B cell (primary cell): ENCODE results near the gene ORMDL3. TPM values are rescaled to one million over a fixed set of nuclear protein-coding genes. Genes with fewer than 3 reads are reported as not detected.

Experiments used
- ATAC-seq: fragments of 200-7000 bp; cut with Tn5 transposase; one replicate; pipeline ENCODE4 v1.10.0; 2021; ENCODE audit warnings: low read depth, mild to moderate bottlenecking, moderate number of reproducible peaks, moderate library complexity
- CTCF ChIA-PET: fragments of 350-600 bp; sonication (Branson Sonifier 250); formaldehyde crosslinking; loops from one replicate; lab custom pipeline; 2021; ENCODE audit warnings: antibody characterized with exemption, inconsistent platforms; lab: Charles Lee
- POLR2A ChIA-PET: fragments of 350-600 bp; sonication (Branson Sonifier 250); formaldehyde crosslinking; loops from one replicate; lab custom pipeline; 2021; ENCODE audit warnings: antibody characterized with exemption; lab: Charles Lee
- DNase-seq: peaks from one replicate; pipeline ENCODE4 v3.0.0; 2013
- H2AFZ ChIP-seq: 2 replicates; pipeline ENCODE4 v1.6.1; 2012; ENCODE audit warnings: mild to moderate bottlenecking, low read depth, low read length; ENCODE audit not compliant: insufficient read depth, poor library complexity, severe bottlenecking
- H3K27ac ChIP-seq, 2 donors: 1 replicate in 1 of 2; 2 replicates in 1 of 2; pipeline ENCODE4 v1.5.1; 2012 to 2013; ENCODE audit warnings: low read length in 2 of 2, mild to moderate bottlenecking in 2 of 2, moderate library complexity in 1 of 2
- H3K27me3 ChIP-seq, 4 experiments: fragments of 200-600 bp in 1 of 4; sonication (generic) in 1 of 4; replicated peaks in 1 of 4; 1 replicate in 2 of 4; 2 replicates in 2 of 4; pipeline versions ENCODE4 v1.6.1 to v1.7.0; 2013 to 2016; ENCODE audit warnings: low read length in 3 of 4, mild to moderate bottlenecking in 2 of 4, mixed read lengths in 1 of 4, moderate library complexity in 1 of 4; ENCODE audit not compliant: insufficient read depth in 4 of 4, control insufficient read depth in 3 of 4; ENCODE audit errors: control extremely low read depth in 1 of 4
- H3K36me3 ChIP-seq, 2 experiments: replicated peaks in 1 of 2; 1 replicate in 1 of 2; 2 replicates in 1 of 2; pipeline versions ENCODE4 v1.6.1 to v1.7.1; 2013; ENCODE audit warnings: low read length in 1 of 2; ENCODE audit not compliant: insufficient read depth in 2 of 2, control insufficient read depth in 1 of 2; ENCODE audit errors: control extremely low read depth in 1 of 2, extremely low read depth in 1 of 2
- H3K4me1 ChIP-seq, 2 donors: fragments of 200-600 bp in 1 of 2; sonication (generic) in 1 of 2; 1 replicate in 1 of 2; 2 replicates in 1 of 2; pipeline versions ENCODE4 v1.5.1 to v1.6.1; 2013 to 2017; ENCODE audit warnings: low read length in 2 of 2; ENCODE audit not compliant: control insufficient read depth in 2 of 2, insufficient read depth in 2 of 2
- H3K4me2 ChIP-seq: replicated peaks from 2 replicates; pipeline ENCODE3; 2012; ENCODE audit warnings: mild to moderate bottlenecking, low read depth, low read length; ENCODE audit not compliant: poor library complexity, severe bottlenecking
- H3K4me3 ChIP-seq, 5 experiments: fragments of 200-600 bp in 1 of 5; sonication (generic) in 1 of 5; 1 replicate in 3 of 5; 2 replicates in 2 of 5; pipeline versions ENCODE4 v1.5.1 to v1.7.0; 2011 to 2016; ENCODE audit warnings: low read length in 4 of 5, mild to moderate bottlenecking in 4 of 5, low read depth in 2 of 5, control low read depth in 1 of 5, moderate library complexity in 1 of 5; ENCODE audit not compliant: insufficient read depth in 1 of 5; ENCODE audit errors: control extremely low read depth in 1 of 5, extremely low read depth in 1 of 5
- H3K79me2 ChIP-seq: fragments of 200-600 bp; sonication (generic); one replicate; pipeline ENCODE4 v1.6.0; 2016; ENCODE audit warnings: low read length; ENCODE audit not compliant: control insufficient read depth, insufficient read depth
- H3K9ac ChIP-seq: fragments of 200-600 bp; sonication (generic); 2 replicates; pipeline ENCODE4 v1.6.1; 2017; ENCODE audit warnings: mild to moderate bottlenecking, low read length, moderate library complexity
- H3K9me3 ChIP-seq, 3 donors: one replicate each; pipeline versions ENCODE4 v1.6.1 to v1.7.1; 2013; ENCODE audit warnings: low read length in 2 of 3; ENCODE audit not compliant: control insufficient read depth in 2 of 3, insufficient read depth in 1 of 3; ENCODE audit errors: control extremely low read depth in 1 of 3
- H4K20me1 ChIP-seq: 2 replicates; pipeline ENCODE4 v1.6.0; 2012; ENCODE audit warnings: mild to moderate bottlenecking, low read length; ENCODE audit not compliant: insufficient read depth, control insufficient read depth, poor library complexity, severe bottlenecking
- H3K27ac Mint-ChIP-seq: one replicate; pipeline ENCODE4 v1.8.0; 2021; ENCODE audit warnings: mixed read lengths
- H3K27me3 Mint-ChIP-seq: one replicate; pipeline ENCODE4 v1.8.0; 2021; ENCODE audit warnings: mixed read lengths
- H3K4me1 Mint-ChIP-seq: one replicate; pipeline ENCODE4 v1.8.0; 2021; ENCODE audit warnings: mixed read lengths
- H3K4me3 Mint-ChIP-seq: one replicate; pipeline ENCODE4 v1.8.0; 2021; ENCODE audit warnings: mixed read lengths
- H3K9me3 Mint-ChIP-seq: one replicate; pipeline ENCODE4 v1.8.0; 2022; ENCODE audit warnings: mixed read lengths; ENCODE audit not compliant: insufficient read depth
- EZH2 ChIP-seq: IDR thresholded peaks from 2 replicates; pipeline ENCODE4 v1.6.1; 2012; ENCODE audit warnings: borderline replicate concordance, low read depth, mild to moderate bottlenecking, moderate library complexity, low read length; ENCODE audit not compliant: insufficient read depth, poor library complexity, severe bottlenecking
- WGBS: methylation state at CpG from one replicate; pipeline ENCODE4 v1.1.5; 2013; ENCODE audit warnings: missing lambda C conversion rate; ENCODE audit not compliant: insufficient coverage; 5-methylcytosine and 5-hydroxymethylcytosine counted together
- intact Hi-C: fragments of 100-400 bp; cut with micrococcal nuclease; formaldehyde crosslinking; loops from one replicate; pipeline ENCODE4 v1.10.0; 2022
- polyA plus RNA-seq: library from polyadenylated mRNA; depleted of rRNA; stranded (reverse); fragments of >200 nt; gene quantifications from 2 replicates; pipeline ENCODE4 v1.2.3, GENCODE V29; 2012
- total RNA-seq, 2 donors: library from RNA; stranded (reverse); fragments of 120-200 nt in 1 of 2; gene quantifications; 1 replicate in 1 of 2; 2 replicates in 1 of 2; pipeline versions ENCODE4 v1.2.3 to v1.2.4, GENCODE V29; 2013 to 2022
- TF ChIP-seq, protein P1 (sequence below): fragments of 200-600 bp; IDR thresholded peaks from one replicate; pipeline ENCODE4 v1.8.0; 2022; ENCODE audit warnings: antibody characterized with exemption, mild to moderate bottlenecking

Gene ORMDL3
- total and polyA plus RNA-seq, 2 donors (not counting 1 experiment from before 2014, with no cell fraction given), result 51.8 to 90.6 TPM

DNA sequence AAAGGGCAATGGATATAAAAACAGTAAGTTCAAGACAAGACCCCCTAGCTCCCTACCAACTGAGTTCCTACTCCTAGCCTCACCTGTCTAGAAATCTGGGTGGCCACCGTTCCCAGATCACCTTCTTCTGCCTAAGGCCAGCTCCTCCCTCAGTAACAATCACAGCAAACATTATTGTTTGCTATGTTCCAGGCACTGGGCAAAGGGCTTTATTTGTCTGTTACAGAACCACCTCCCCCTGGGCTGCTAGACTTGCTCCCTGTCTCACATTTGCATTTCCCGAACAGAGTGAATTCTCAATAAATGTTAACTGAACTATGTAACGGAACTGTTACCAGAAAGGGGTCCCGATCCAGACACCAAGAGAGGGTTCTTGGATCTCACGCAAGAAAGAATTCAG is 6.9 kb upstream of the ORMDL3 start:
- CTCF ChIA-PET, result no interaction called here
- H3K4me3 ChIP-seq, result no peak overlapping the region
- no peak overlapping the region for H3K9ac ChIP-seq
- TF ChIP-seq EZH2, result no peak
- TF ChIP-seq, protein P1, sequence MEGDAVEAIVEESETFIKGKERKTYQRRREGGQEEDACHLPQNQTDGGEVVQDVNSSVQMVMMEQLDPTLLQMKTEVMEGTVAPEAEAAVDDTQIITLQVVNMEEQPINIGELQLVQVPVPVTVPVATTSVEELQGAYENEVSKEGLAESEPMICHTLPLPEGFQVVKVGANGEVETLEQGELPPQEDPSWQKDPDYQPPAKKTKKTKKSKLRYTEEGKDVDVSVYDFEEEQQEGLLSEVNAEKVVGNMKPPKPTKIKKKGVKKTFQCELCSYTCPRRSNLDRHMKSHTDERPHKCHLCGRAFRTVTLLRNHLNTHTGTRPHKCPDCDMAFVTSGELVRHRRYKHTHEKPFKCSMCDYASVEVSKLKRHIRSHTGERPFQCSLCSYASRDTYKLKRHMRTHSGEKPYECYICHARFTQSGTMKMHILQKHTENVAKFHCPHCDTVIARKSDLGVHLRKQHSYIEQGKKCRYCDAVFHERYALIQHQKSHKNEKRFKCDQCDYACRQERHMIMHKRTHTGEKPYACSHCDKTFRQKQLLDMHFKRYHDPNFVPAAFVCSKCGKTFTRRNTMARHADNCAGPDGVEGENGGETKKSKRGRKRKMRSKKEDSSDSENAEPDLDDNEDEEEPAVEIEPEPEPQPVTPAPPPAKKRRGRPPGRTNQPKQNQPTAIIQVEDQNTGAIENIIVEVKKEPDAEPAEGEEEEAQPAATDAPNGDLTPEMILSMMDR, result no peak
- H3K36me3 ChIP-seq, result no peaks in the 10 kb centered on the region
- peaks cover 3 to 8% of the 10 kb centered on the region in 2 donors for H3K4me1 ChIP-seq
- no peak for DNase-seq
- H3K9me3 ChIP-seq, result no peaks in the 10 kb centered on the region
- no peak overlapping the region for H2AFZ ChIP-seq
- H3K27me3 Mint-ChIP-seq, result no peaks in the 10 kb centered on the region
- peaks cover 5% of the 10 kb centered on the region for H3K4me1 Mint-ChIP-seq
- no peaks in the 10 kb centered on the region for H3K9me3 Mint-ChIP-seq
- H3K27ac ChIP-seq, result no peak overlapping the region
- 90% methylated on average over 3 of the region's 5 CpGs for WGBS
- ATAC-seq, result no peak
- H3K27me3 ChIP-seq, result no peaks in the 10 kb centered on the region
- H4K20me1 ChIP-seq, result no peaks in the 10 kb centered on the region
- intact Hi-C loops, result no loop called here
- no peak overlapping the region for H3K4me2 ChIP-seq
- POLR2A ChIA-PET, result interaction anchor here (0.6 kb wide), 1 partner anchor 204 kb away, joined by 11 read pairs; the partner anchor contains the start of gene MIEN1
- H3K79me2 ChIP-seq, result no peaks in the 10 kb centered on the region
- H3K4me3 Mint-ChIP-seq, result no peak overlapping the region
- no peak overlapping the region for H3K27ac Mint-ChIP-seq

DNA sequence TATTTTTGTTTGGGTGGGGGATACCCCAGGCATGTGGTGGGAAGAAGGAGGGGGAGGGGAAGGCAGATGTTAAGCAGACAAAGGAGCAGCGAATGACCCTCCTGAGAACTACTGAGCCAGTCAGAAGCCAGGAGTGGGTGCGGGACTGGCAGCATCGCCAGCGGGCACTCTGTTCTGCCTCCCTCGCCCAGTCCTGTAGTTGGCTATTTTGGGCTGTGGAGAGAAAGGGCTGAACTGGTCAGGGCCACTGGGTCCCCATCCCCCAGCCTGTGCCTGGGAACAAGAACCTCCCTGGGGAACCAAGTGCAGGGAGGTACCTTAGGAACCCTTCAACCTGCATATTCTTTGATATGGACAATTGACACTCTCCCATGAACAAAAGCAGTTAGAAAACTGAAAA is 6.5 kb upstream of the ORMDL3 start:
- H3K79me2 ChIP-seq, result peaks cover 3% of the 10 kb centered on the region
- intact Hi-C loops, result no loop called here
- H3K9ac ChIP-seq, result no peak overlapping the region
- Mint-ChIP-seq H3K9me3 (no peaks in the 10 kb centered on the region), H3K27ac (no peak overlapping the region), H3K4me3 (no peak overlapping the region), H3K27me3 (no peaks in the 10 kb centered on the region), H3K4me1 (peaks cover 2% of the 10 kb centered on the region)
- no peaks in the 10 kb centered on the region for H4K20me1 ChIP-seq
- H3K4me2 ChIP-seq, result no peak overlapping the region
- POLR2A ChIA-PET, result interaction anchor here (0.6 kb wide), 1 partner anchor 204 kb away, joined by 11 read pairs; the partner anchor contains the start of gene MIEN1
- H2AFZ ChIP-seq, result no peak overlapping the region
- CTCF ChIA-PET, result no interaction called here
- H3K27me3 ChIP-seq, result no peaks in the 10 kb centered on the region
- peaks cover 0 to 4% of the 10 kb centered on the region in 2 donors for H3K4me1 ChIP-seq
- TF ChIP-seq EZH2, result no peak
- TF ChIP-seq, protein P1, result no peak
- H3K4me3 ChIP-seq, result no peak overlapping the region
- H3K36me3 ChIP-seq, result no peaks in the 10 kb centered on the region
- DNase-seq (no peak), ATAC-seq (no peak)
- 93% methylated on average over 5 of the region's 5 CpGs for WGBS
- H3K9me3 ChIP-seq, result no peaks in the 10 kb centered on the region
- no peak overlapping the region for H3K27ac ChIP-seq
